ENCODE measurements around the gene RAB11A. TPM values are rescaled to one million over a fixed set of nuclear protein-coding genes. Genes with fewer than 3 reads are reported as not detected.

RAB11A gene
- total and polyA plus RNA-seq, 2 of the 13 experiments (the other 11 are each of a cell fraction or from before 2014, with no cell fraction given) = 161 to 162 TPM

DNA sequence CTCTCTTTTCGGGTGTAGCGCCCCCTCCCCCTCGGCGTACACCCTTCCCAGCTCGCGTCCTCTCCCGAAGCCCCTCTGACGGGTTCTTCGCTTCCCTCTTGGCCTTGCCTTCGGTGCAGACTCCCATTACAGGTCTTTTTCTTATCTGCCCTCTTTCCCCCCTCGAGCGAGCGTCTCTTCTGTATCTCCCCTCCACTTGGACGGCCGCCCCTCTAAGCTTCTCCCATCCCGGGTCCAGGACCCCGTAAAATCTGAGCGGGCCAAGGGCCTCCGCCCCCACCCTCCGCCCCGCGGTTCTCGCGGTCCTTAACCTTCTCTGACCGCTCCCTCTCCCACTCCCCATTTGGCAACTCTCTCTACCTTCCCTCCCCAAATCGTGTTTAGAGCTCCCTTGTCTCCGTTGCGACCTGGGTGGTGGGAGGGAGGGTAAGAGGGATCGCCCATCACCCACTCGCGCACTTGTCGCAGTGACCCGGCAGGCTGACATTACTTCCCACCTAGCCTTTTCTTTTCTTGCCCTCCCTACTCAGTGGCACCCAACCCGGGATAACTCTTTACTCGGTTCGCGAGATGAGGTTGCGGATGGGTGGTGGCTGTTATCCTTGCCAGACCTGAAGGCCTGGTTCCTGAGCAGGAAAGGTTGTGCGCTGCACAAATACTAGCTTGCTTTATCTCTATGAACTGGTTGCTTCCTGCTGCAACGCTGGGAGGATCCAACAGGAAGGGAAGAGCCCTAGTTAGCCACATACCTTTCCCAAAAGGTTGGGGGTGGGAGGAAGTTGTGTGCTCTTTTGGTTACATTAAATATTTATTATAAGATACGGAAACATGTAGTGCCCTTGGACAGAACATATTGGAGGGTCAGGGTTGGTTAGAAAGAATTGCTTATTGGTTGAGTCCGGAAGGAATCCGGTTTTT is 922 bp downstream of the RAB11A start (continued):
- TF ChIP-seq, protein P1, sequence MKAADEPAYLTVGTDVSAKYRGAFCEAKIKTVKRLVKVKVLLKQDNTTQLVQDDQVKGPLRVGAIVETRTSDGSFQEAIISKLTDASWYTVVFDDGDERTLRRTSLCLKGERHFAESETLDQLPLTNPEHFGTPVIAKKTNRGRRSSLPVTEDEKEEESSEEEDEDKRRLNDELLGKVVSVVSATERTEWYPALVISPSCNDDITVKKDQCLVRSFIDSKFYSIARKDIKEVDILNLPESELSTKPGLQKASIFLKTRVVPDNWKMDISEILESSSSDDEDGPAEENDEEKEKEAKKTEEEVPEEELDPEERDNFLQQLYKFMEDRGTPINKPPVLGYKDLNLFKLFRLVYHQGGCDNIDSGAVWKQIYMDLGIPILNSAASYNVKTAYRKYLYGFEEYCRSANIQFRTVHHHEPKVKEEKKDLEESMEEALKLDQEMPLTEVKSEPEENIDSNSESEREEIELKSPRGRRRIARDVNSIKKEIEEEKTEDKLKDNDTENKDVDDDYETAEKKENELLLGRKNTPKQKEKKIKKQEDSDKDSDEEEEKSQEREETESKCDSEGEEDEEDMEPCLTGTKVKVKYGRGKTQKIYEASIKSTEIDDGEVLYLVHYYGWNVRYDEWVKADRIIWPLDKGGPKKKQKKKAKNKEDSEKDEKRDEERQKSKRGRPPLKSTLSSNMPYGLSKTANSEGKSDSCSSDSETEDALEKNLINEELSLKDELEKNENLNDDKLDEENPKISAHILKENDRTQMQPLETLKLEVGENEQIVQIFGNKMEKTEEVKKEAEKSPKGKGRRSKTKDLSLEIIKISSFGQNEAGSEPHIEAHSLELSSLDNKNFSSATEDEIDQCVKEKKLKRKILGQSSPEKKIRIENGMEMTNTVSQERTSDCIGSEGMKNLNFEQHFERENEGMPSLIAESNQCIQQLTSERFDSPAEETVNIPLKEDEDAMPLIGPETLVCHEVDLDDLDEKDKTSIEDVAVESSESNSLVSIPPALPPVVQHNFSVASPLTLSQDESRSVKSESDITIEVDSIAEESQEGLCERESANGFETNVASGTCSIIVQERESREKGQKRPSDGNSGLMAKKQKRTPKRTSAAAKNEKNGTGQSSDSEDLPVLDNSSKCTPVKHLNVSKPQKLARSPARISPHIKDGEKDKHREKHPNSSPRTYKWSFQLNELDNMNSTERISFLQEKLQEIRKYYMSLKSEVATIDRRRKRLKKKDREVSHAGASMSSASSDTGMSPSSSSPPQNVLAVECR (CRISPR knock-in tag; IDR thresholded peaks at IDR 0.05; ENCODE audit: borderline replicate concordance) = peak; percentile 43; the same call in 1 of the 2 replicates
- TF ChIP-seq TAF1 (CRISPR knock-in tag; IDR thresholded peaks at IDR 0.05) = peak; percentile 41; the same call in 1 of the 2 replicates
- no peak for TF ChIP-seq ZNF619 (CRISPR knock-in tag; IDR thresholded peaks at IDR 0.05)
- TF ChIP-seq ZFY (CRISPR knock-in tag; IDR thresholded peaks at IDR 0.05) = peak; percentile 33; the same call in 1 of the 2 replicates
- TF ChIP-seq, protein P2, sequence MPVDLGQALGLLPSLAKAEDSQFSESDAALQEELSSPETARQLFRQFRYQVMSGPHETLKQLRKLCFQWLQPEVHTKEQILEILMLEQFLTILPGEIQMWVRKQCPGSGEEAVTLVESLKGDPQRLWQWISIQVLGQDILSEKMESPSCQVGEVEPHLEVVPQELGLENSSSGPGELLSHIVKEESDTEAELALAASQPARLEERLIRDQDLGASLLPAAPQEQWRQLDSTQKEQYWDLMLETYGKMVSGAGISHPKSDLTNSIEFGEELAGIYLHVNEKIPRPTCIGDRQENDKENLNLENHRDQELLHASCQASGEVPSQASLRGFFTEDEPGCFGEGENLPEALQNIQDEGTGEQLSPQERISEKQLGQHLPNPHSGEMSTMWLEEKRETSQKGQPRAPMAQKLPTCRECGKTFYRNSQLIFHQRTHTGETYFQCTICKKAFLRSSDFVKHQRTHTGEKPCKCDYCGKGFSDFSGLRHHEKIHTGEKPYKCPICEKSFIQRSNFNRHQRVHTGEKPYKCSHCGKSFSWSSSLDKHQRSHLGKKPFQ (CRISPR knock-in tag; IDR thresholded peaks at IDR 0.05; ENCODE audit: insufficient replicate concordance) = peak; percentile 24
- TF ChIP-seq RBM39 (IDR thresholded peaks at IDR 0.05; ENCODE audit: low read depth, low read length, poor library complexity, severe bottlenecking) = peak; percentile 43
- peak; percentile 11; the same call in 1 of the 2 replicates for TF ChIP-seq ZSCAN29 (CRISPR knock-in tag; conservative IDR thresholded peaks at IDR 0.05)
- TF ChIP-seq NR2F6 (IDR thresholded peaks at IDR 0.05) = no peak
- 0 out of 2 replicates have a peak, but pooled peaks have one; percentile 13 for TF ChIP-seq NR2F6 (CRISPR knock-in tag; IDR thresholded peaks at IDR 0.05)
- TF ChIP-seq ZBTB42 (CRISPR knock-in tag; IDR thresholded peaks at IDR 0.05) = 0 out of 2 replicates have a peak, but pooled peaks have one; percentile 14
- 0 out of 2 replicates have a peak, but pooled peaks have one; percentile 31 for TF ChIP-seq ZMAT3 (CRISPR knock-in tag; conservative IDR thresholded peaks at IDR 0.05)
- TF ChIP-seq, protein P3, sequence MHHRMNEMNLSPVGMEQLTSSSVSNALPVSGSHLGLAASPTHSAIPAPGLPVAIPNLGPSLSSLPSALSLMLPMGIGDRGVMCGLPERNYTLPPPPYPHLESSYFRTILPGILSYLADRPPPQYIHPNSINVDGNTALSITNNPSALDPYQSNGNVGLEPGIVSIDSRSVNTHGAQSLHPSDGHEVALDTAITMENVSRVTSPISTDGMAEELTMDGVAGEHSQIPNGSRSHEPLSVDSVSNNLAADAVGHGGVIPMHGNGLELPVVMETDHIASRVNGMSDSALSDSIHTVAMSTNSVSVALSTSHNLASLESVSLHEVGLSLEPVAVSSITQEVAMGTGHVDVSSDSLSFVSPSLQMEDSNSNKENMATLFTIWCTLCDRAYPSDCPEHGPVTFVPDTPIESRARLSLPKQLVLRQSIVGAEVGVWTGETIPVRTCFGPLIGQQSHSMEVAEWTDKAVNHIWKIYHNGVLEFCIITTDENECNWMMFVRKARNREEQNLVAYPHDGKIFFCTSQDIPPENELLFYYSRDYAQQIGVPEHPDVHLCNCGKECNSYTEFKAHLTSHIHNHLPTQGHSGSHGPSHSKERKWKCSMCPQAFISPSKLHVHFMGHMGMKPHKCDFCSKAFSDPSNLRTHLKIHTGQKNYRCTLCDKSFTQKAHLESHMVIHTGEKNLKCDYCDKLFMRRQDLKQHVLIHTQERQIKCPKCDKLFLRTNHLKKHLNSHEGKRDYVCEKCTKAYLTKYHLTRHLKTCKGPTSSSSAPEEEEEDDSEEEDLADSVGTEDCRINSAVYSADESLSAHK (CRISPR knock-in tag; IDR thresholded peaks at IDR 0.05; ENCODE audit: borderline replicate concordance) = no peak
- peak in 1 of 2 experiments; percentile 35; a peak in 1 of 4 replicates for TF ChIP-seq POLR2A (IDR thresholded peaks at IDR 0.05; ENCODE audit: insufficient read depth in 1 of 2, low read depth in 2 of 2, low read length in 2 of 2)
- TF ChIP-seq HDAC1 (CRISPR knock-in tag; IDR thresholded peaks at IDR 0.05) = peak; percentile 3; the same call in 1 of the 2 replicates
- TF ChIP-seq ZNF709 (CRISPR knock-in tag; IDR thresholded peaks at IDR 0.05) = no peak
- TF ChIP-seq, protein P4, sequence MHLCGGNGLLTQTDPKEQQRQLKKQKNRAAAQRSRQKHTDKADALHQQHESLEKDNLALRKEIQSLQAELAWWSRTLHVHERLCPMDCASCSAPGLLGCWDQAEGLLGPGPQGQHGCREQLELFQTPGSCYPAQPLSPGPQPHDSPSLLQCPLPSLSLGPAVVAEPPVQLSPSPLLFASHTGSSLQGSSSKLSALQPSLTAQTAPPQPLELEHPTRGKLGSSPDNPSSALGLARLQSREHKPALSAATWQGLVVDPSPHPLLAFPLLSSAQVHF (CRISPR knock-in tag; IDR thresholded peaks at IDR 0.05) = 0 out of 2 replicates have a peak, but pooled peaks have one; percentile 50

Data from HepG2 (cell line).